Activated T-cell treated with anti-CD3 and anti-CD28 coated beads for 48 hours (primary cell): ENCODE measurements around the gene SEPTIN11.

ENCODE experiments used
- DNase-seq: peaks from one replicate; pipeline ENCODE4 v3.0.0-alpha.2; 2020; ENCODE audit warnings: low read depth

Gene SEPTIN11

DNA sequence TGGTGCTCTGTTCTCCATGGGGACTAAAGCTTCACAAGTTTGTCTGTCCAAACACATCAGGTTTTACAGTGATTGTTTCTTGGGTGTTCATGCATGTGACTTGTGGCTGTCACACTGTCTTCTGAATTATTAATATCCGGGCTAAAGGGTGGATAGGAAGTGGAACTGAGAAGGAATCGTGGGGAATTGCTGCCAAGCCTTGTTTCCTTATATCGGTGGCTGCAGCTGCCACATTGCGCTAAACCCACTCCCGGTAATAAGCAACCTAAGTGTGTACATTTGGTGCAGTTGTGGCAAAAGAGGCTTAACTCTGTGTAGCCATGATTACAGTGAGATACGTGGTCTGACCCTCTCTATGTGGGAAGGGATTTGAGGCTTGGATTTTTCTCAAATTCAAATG is 30.7 kb downstream of the SEPTIN11 start:
- DNase-seq: no peak

DNA sequence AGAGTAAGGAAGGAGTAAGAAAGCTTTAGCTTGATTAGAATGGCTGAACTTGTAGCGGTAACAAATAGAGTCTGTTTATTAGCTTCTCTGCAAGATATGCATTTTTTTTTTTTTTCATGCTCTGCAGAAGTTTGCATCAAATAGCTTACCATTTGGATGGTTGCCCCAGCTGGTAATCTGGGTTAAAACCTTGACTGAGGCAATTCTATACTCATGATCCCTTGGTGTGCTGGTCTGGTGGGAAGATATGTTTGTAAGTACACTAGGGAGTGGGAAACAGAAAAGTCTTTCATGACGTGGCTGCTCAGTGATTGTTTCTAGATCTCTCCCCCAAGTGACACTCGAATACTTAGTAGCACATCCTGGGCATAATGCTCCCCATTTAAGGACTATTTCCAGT is 32.1 kb downstream of the SEPTIN11 start:
- no peak for DNase-seq

DNA sequence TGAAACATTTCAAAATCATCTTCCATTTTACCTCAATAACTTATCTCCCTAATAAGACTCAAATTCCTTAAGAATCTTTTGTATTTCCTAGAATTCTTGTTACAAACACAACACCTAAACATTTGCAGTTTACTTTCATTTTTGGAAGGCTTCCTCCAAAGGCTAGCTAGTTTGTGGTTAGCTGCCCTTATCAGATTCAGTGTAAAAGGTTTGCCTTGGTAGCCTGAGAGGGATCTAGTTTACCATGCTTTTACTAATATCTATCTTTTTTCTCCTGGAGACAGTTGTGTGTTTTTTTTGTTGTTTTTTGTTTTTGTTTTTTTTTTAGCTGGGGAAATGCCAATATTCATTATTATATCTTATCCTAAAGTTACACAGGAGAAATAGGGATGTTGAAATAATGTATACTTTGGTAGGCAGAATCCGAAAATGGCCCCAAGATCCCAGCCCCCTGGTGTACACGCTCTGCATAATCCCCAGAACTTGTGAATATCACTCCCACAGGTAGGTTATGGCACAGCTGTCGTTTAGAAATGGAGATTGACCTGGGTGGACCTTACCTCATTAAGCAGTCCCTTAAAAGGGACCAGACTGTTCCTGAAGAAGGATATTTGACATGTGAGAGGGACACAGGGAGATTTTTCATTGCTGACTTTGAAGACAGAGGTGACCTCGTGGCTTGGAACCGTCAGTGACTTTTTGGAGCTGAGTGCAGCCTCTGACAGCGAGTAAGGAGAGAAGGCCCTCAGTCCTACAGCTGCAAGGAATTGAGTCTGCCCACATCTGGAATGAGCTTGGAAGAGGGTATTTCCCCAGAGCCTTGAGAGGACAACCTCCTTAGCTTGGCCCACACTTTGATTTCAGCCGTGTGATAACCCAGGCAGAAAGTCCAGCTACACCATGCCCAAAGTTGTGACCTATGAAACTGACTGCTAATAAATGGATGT is 33.4 kb downstream of the SEPTIN11 start:
- DNase-seq: no peak

DNA sequence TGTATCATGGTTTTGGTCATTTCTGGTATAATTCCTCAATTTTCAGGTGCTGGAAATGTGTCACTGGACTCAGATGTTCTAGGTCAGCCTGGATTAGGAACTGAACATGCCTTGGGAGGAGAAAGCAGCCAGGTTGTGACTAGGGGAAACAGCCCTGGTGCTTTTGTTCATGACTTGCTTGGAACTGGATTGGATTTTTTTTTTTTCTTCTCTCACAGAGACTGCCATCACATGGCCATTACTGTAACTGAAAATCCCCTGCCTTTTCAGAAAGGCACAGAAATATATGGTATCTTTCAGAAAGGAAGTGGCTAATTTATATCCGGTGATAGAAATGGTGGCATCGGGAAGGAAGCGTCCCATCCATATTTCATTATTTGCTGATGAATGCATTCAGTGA is 34.6 kb downstream of the SEPTIN11 start:
- no peak for DNase-seq

DNA sequence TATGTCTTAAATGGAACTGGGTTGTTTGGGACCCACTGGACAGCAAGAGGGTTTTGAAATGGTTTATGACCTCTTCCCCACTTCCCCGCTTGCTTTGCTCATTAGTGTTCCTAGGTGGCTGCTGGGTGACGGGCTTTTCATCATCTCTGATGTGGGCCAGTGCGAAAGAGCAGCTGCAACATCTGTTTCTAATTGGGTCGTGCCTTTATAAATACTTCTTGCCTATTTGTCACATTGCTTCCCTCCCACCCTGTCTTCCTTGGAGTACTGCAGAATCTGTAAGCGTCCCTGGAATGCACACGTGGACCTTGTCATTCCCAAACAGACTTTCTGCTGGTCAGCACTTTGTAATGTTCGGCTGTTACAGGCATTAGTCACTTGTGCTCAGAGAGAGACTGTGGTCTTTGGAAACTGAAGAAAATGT is 35.2 kb downstream of the SEPTIN11 start:
- DNase-seq: no peak

DNA sequence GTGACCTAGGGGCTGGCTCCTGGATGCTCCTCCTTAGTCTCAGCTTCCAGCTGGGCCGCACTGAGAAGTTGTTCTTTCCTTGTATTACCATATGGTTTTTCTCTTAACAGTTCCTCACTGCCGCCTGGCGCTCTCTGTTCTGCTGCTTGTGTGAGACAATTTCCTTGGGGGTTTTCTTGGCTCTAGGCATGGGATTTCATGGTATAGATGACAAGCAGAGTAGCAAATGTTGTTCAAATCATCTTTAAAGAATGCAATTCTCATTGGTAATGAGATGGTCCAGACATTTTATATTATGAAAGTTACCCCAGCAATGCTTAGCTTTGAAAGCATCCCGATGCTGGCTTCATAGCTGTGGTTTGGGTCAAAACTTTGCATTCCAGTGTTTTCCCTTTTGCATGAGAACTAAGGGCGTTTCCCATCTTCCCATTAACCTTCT is 37.6 kb downstream of the SEPTIN11 start:
- no peak for DNase-seq

DNA sequence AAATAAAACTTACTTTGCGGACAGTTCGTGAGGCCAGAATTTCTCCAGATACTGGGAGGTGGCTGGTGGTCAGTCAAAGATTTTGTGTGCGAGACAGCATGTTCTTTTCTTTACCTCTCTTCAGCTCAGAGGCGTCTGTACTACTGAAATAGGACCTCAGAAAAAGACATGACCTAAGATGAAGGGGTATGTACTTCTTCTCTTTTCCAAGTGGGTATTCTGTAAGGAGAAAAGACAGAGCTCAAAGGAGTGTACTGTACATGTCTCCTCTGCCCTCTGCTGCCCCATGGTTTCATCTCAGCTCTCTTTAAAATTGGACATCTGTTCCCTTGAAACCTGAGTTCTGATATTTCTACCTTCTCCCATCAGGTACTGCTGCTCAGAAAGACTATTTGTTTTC is 38.1 kb downstream of the SEPTIN11 start:
- no peak for DNase-seq

DNA sequence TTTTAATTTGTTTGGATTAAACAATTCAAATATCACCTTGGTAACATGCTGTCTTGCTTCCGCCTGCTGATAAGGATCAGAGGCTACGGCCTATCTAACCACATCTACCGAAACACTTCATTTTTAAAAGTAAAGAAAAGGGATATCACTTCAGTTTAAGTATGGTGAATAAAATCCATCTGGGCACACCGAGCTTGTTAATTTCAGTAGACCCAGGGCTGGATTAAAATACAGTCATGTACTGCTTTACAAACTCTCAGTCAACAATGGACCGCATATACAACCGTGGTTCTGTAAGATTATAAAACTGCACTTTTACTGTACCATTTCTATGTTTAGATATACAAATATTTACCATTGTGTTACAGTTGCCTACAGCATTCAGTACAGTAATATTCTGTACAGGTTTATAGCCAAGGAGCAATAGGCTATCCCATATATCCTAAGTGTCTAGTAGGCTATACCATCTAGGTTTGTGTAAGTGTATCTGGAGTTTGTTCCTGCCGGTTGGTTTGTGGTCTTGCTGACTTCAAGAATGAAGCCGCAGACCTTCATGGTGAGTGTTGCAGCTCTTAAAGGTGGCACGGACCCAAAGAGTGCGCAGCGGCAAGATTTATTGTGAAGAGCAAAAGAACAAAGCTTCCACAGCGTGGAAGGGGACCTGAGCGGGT is 40.0 kb downstream of the SEPTIN11 start:
- peak; percentile 24 for DNase-seq

DNA sequence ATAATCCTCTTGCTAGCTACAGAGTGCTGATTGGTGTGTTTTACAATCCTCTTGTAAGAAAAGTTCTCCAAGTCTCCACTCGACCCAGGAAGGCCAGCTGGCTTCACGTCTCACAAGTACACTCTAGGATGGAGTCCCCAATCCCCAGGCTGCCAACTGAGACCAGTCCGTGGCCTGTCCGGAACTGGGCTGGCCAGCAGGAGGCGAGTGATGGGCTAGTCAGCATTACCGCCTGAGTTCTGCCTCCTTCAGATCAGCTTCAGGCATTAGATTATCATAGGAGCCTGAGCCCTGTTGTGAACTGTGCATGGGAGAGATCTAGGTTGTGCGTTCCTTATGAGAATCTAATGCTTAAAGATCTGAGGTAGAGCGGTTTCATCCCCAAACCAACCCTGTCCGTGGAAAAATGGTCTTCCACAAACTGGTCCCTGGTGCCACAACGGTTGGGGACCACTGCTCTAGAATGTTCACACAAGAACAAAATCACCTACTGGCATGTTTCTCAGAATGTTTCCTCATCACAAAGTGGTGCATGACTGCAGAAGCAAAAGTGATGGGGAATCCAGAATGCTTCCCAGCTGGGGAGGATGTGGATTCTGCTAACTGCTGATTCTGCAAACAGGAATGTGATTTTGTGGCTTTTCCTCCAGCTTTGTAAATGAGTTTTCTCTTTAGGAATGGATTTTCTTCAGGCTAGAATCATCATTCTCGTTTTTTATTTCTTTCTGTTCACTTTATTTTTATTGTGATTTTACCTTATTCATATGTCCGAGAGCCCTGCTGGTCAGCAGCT is 40.9 kb downstream of the SEPTIN11 start:
- no peak for DNase-seq

DNA sequence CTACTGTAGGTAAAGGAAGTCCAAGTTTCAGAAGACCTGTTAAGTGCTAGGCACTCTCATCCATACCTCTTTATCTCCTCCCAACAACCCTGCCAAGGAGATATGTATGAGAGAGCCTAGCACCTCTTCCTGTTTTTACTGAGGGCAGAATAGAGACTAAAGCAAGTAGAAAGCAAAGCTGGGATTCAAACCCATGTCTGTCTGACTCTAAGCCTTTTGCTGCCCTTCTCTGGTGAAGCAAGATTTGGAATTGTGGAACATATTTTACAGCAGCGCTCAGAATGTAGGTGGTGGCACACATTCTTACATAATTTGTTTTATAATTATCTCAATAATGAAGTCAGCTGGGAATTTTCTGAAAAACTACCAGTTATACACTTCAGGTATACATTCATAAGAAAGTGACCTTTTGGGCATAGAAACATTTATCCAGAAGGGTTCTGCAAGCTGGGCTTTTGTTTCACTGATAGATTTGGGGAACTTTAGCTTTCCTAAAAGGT is 41.7 kb downstream of the SEPTIN11 start:
- DNase-seq: no peak

DNA sequence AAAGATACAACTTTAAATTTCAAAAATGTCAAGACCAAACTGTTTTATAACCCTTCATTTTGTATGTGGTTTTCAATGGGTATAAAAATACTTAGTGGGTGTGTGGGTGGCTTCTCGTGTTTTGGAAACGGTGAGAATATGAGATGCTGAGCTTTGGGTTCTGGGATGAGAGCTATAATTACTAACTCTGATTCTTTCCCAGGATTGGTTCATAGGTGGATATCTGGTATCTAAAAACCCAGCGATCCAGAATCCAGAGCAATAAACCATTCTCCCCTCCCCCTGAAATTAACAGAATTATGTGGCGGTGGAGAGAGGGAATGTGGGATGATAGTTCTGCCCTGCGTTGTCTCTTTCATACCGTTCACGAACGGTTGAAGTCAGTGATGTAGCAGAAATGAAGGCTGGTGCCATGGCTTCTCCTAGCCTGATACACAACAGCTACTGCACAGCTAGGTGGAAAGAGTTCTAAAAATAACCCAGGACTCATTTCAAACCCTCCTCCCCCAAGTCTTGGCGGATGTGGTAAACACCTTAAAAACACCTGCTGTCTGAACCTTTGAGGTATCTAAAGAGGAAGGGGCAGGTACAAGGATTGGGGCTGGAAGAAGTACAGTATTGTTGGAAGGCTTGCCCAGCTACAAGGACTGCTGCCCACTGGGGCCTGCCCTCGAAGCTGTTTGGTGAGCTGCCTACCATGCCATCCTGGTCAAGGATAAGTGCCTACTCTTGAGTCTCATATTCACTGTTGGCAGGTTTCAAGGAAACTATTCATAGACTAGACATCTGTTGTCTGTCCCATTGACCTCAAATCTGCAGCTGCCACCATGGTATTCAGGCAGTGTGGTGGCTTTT is 44.5 kb downstream of the SEPTIN11 start:
- peak; percentile 8 for DNase-seq

DNA sequence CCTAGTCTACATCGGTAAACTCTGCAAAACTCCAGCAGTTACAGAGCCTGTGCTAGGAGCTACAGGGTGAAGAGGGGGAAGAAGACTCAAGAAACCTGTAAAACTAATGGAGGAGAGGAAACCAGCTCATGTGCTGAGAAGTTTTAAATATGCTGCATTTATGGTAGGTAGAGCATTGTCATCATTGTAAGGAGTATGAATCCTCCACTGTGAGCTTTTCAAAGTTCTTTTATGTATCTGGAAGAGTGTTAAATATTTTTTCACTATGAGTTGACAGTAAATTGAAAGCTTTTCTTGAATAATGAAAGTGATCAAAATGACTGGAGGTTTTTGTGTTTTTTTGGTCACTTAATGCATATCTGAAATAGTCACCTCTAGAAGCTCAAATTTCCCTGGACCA is 46.2 kb downstream of the SEPTIN11 start:
- no peak for DNase-seq

DNA sequence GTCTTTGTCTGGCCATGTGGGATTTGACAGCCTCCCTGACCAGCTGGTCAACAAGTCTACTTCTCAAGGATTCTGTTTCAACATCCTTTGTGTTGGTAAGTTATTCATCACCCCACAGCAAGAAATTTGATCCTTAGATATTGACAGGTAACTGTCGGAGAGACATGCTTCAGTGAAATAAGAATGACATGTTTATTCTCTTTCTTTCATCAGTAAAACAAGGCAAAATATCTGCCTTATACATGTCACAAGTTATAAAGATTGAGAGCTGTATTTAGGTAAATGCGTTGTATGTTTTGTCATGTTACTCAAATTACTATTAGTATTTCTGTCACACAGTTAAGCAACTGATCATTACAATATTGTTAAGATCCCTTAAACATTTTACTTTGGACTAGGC is 46.9 kb downstream of the SEPTIN11 start:
- no peak for DNase-seq

DNA sequence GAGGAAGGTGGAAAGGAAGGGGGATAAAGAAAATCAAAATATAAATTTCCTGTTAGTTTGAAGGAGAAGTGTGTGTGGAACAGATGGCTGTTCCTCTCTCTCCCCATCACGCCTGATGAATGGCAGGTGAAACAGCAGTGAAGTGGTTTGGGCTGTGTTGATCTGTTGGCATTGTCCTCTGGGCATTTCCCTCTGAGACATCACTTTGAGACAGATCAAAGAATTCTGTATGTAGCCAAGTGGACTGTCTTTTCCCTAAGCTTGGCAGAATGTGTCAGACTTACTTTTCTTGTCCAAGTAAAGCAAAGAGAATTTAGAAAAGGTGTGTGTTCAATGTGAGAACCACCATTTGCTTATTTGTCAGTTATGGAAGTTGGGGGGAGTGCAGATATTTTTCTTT is 47.5 kb downstream of the SEPTIN11 start:
- DNase-seq: no peak

DNA sequence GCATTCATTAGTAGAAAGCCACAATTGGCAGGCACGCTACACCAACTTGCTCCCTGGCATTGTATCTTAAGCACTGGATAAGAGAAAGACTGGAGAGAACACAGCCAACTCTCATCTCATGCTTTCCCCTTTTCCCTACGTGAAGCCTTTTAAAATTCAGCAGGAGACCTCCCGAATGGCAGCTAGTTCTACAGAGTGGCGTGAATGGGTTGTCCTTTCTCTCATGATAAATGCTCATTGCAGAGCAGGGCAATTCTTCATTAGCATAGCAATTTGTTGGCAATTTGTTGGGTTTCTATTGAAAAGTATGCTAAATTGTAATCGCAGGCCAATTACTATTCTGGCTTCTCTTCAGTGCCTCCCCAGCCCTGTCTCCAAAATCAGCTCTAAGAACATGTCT is 48.0 kb downstream of the SEPTIN11 start:
- no peak for DNase-seq

DNA sequence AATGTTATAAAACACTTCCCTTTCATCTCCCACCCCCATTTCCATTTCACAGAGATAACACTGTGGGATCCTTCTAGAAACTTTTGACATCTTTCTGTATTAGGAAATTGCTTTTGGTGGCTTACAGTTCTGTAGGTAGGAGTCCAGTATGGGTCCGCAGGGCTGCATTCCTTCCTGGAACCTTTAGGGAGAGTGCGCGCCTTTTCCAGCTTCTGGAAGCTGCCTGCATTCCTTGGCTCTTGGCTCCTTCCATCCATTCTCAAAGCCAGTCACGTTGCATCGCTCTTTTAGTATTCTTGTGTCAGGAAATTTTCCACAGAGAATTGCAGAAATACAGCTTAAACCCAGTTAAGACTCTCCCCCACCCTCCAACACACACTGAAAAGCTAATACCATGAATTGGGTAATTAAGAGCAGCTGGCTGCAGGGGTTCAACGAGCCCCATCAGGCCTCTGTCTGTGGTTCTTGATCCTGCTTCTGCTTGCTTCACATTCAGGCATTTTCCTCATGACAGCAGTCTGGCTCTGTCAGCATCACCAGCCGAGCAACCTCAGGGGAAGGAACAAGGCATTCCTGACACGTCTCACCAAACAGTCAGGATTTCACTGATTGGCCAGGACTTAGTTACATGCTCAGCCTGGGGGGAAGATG is 48.8 kb downstream of the SEPTIN11 start:
- DNase-seq: no peak
